Measurements from ENCODE around the gene ABHD13. TPM values are rescaled to one million over a fixed set of nuclear protein-coding genes. Genes with fewer than 3 reads are reported as not detected.

ABHD13 gene
- polyA plus RNA-seq, 1 experiment = 2.7 TPM

- DNase-seq (ENCODE audit: low read depth) = no peak
- ChIA-PET POLR2A (no interaction called here), CTCF (interaction anchor here (0.6 to 1.3 kb wide), 2 partner anchors 39 to 40 kb away, joined by 3 to 5 read pairs; no protein-coding TSS in a partner anchor)
These were observed 23.0 kb upstream of the ABHD13 start for GRCh38 chr13:108195146-108195545.

GRCh38 chr13:108195861-108196260 lies 22.3 kb upstream of the ABHD13 start:
- Histone ChIP-seq H3K36me3 (ENCODE audit: control insufficient read depth, insufficient read depth, low read length) (no peaks in the 10 kb centered on the region), H3K27me3 (ENCODE audit: control insufficient read depth, insufficient read depth, low read length) (no peaks in the 10 kb centered on the region), H3K4me3 (ENCODE audit: low read depth, low read length) (no peak overlapping the region)
- DNase-seq (ENCODE audit: low read depth) = no peak
- POLR2A ChIA-PET = no interaction called here
- no peak for TF ChIP-seq CTCF (IDR thresholded peaks at IDR 0.05; ENCODE audit: insufficient read depth, low read depth, low read length)
- CTCF ChIA-PET = interaction anchor here (1.3 kb wide), 1 partner anchor 40 kb away, joined by 5 read pairs; no protein-coding TSS in a partner anchor

More at GRCh38 chr13:108195146-108195545, 23.0 kb upstream of the ABHD13 start:
- Histone ChIP-seq H3K27me3 (ENCODE audit: control insufficient read depth, insufficient read depth, low read length) (no peaks in the 10 kb centered on the region), H3K4me3 (ENCODE audit: low read depth, low read length) (no peak overlapping the region), H3K36me3 (ENCODE audit: control insufficient read depth, insufficient read depth, low read length) (no peaks in the 10 kb centered on the region)
- no peak for TF ChIP-seq CTCF (IDR thresholded peaks at IDR 0.05; ENCODE audit: insufficient read depth, low read depth, low read length)

- Histone ChIP-seq H3K4me3 (ENCODE audit: low read depth, low read length) (no peak overlapping the region), H3K27me3 (ENCODE audit: control insufficient read depth, insufficient read depth, low read length) (no peaks in the 10 kb centered on the region), H3K36me3 (ENCODE audit: control insufficient read depth, insufficient read depth, low read length) (no peaks in the 10 kb centered on the region)
- DNase-seq (ENCODE audit: low read depth) = no peak
- CTCF ChIA-PET = no interaction called here
- TF ChIP-seq CTCF (IDR thresholded peaks at IDR 0.05; ENCODE audit: insufficient read depth, low read depth, low read length) = no peak
- POLR2A ChIA-PET = no interaction called here
These were observed 17.3 kb upstream of the ABHD13 start for GRCh38 chr13:108200781-108201398.

GRCh38 chr13:108210551-108210950 lies 7.6 kb upstream of the ABHD13 start:
- no peak for DNase-seq (ENCODE audit: low read depth)
- TF ChIP-seq CTCF (IDR thresholded peaks at IDR 0.05; ENCODE audit: insufficient read depth, low read depth, low read length) = no peak
- POLR2A ChIA-PET = no interaction called here
- CTCF ChIA-PET = no interaction called here
- Histone ChIP-seq H3K36me3 (ENCODE audit: control insufficient read depth, insufficient read depth, low read length) (no peaks in the 10 kb centered on the region), H3K4me3 (ENCODE audit: low read depth, low read length) (no peak overlapping the region), H3K27me3 (ENCODE audit: control insufficient read depth, insufficient read depth, low read length) (no peaks in the 10 kb centered on the region)

GRCh38 chr13:108212886-108213285 lies 5.3 kb upstream of the ABHD13 start:
- POLR2A ChIA-PET = no interaction called here
- H3K4me3 ChIP-seq (ENCODE audit: low read depth, low read length) = no peak overlapping the region
- CTCF ChIA-PET = no interaction called here
- TF ChIP-seq CTCF (IDR thresholded peaks at IDR 0.05; ENCODE audit: insufficient read depth, low read depth, low read length) = no peak
- H3K27me3 ChIP-seq (ENCODE audit: control insufficient read depth, insufficient read depth, low read length) = no peaks in the 10 kb centered on the region
- DNase-seq (ENCODE audit: low read depth) = no peak
- H3K36me3 ChIP-seq (ENCODE audit: control insufficient read depth, insufficient read depth, low read length) = no peaks in the 10 kb centered on the region
